Mucosa of rectum (tissue), 2 donors: Measurements from ENCODE around the gene ATP7B.

Experiments
- H3K27ac ChIP-seq, 2 donors: one replicate each; pipeline ENCODE4 v1.7.0; 2013; ENCODE audit warnings: inconsistent platforms in 2 of 2, low read depth in 2 of 2, low read length in 2 of 2
- H3K27me3 ChIP-seq, 2 donors: one replicate each; pipeline ENCODE4 v1.7.0; 2013; ENCODE audit warnings: low read length in 2 of 2; ENCODE audit not compliant: control insufficient read depth in 2 of 2, insufficient read depth in 2 of 2
- H3K36me3 ChIP-seq, 2 donors: one replicate each; pipeline ENCODE4 v1.7.0; 2013; ENCODE audit warnings: low read length in 2 of 2; ENCODE audit not compliant: control insufficient read depth in 2 of 2, insufficient read depth in 2 of 2
- H3K4me1 ChIP-seq, 2 donors: one replicate each; pipeline ENCODE4 v1.7.0; 2013; ENCODE audit warnings: low read length in 2 of 2, mild to moderate bottlenecking in 1 of 2; ENCODE audit not compliant: control insufficient read depth in 2 of 2, insufficient read depth in 2 of 2
- H3K4me3 ChIP-seq, 2 donors: one replicate each; pipeline ENCODE4 v1.7.0; 2013; ENCODE audit warnings: low read length in 2 of 2
- H3K9ac ChIP-seq, 2 donors: one replicate each; pipeline ENCODE4 v1.7.0; 2013; ENCODE audit warnings: low read length in 2 of 2, low read depth in 1 of 2, mild to moderate bottlenecking in 1 of 2
- H3K9me3 ChIP-seq, 2 donors: one replicate each; pipeline ENCODE4 v1.7.0; 2013; ENCODE audit warnings: low read length in 2 of 2; ENCODE audit not compliant: control insufficient read depth in 2 of 2
- donor health status: healthy.
- donor health status: Normal muscosa, but diverticular disease.

The ATP7B gene

GRCh38 chr13:51981355-51981754 is 29.9 kb downstream of the ATP7B start:
- H3K27ac ChIP-seq, result no peak overlapping the region
- no peak overlapping the region for H3K9ac ChIP-seq
- no peaks in the 10 kb centered on the region for H3K27me3 ChIP-seq
- no peaks in the 10 kb centered on the region for H3K4me1 ChIP-seq
- no peaks in the 10 kb centered on the region for H3K36me3 ChIP-seq
- H3K9me3 ChIP-seq, result no peaks in the 10 kb centered on the region
- H3K4me3 ChIP-seq, result no peak overlapping the region

DNA sequence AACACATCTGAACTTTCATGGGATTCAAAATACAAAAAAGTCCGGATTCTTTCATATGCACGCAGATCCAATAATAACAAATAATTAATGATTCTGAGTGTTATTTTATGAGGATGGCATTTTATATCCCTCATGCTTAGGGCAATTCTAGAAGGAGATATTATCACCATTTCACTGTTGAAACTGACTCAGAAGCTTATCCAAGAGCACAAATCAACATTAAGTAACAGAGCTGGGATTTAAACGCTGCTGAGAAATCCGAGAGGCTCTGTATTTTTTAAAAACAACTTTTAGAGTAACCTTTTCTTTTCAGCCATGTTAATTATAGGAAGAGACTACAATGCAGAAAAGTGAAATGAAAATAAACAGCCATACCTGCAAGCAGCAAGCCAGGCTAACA is 30.3 kb downstream of the ATP7B start:
- Histone ChIP-seq H3K9me3 (no peaks in the 10 kb centered on the region), H3K4me1 (no peaks in the 10 kb centered on the region), H3K9ac (no peak overlapping the region), H3K27ac (no peak overlapping the region), H3K27me3 (no peaks in the 10 kb centered on the region), H3K4me3 (no peak overlapping the region), H3K36me3 (no peaks in the 10 kb centered on the region)

- Histone ChIP-seq H3K36me3 (no peaks in the 10 kb centered on the region), H3K9ac (no peak overlapping the region), H3K4me1 (no peaks in the 10 kb centered on the region), H3K4me3 (no peak overlapping the region), H3K27ac (peak overlapping the region in 1 of 2 donors; percentile 52), H3K9me3 (no peaks in the 10 kb centered on the region), H3K27me3 (no peaks in the 10 kb centered on the region)
Observed at GRCh38 chr13:51978796-51979556, 32.3 kb downstream of the ATP7B start.

GRCh38 chr13:51977625-51978024 is 33.6 kb downstream of the ATP7B start:
- Histone ChIP-seq H3K9ac (no peak overlapping the region), H3K27me3 (no peaks in the 10 kb centered on the region), H3K9me3 (no peaks in the 10 kb centered on the region), H3K36me3 (no peaks in the 10 kb centered on the region), H3K4me1 (no peaks in the 10 kb centered on the region), H3K27ac (no peak overlapping the region), H3K4me3 (no peak overlapping the region)

DNA sequence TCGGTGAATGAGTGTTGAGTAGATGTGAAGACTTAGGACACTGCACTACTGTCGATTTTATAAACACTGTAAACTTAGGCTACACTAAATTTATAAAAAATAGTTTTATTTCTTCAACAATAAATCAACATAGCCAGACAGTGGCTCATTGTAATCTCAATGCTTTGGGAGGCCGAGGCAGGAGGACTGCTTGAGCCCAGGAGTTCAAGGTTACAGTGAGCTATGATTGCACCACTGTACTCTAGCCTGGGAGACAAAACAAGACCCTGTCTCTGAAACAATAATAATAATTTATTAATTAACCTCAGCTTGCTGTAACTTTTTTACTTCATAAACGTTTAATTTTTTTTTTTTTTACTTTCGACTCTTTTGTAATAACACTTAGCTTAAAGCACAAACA is 34.4 kb downstream of the ATP7B start:
- no peaks in the 10 kb centered on the region for H3K36me3 ChIP-seq
- H3K27ac ChIP-seq, result no peak overlapping the region
- no peak overlapping the region for H3K9ac ChIP-seq
- no peaks in the 10 kb centered on the region for H3K9me3 ChIP-seq
- H3K4me1 ChIP-seq, result no peaks in the 10 kb centered on the region
- no peaks in the 10 kb centered on the region for H3K27me3 ChIP-seq
- H3K4me3 ChIP-seq, result no peak overlapping the region

GRCh38 chr13:51976423-51976822 is 34.8 kb downstream of the ATP7B start:
- Histone ChIP-seq H3K9ac (no peak overlapping the region), H3K36me3 (no peaks in the 10 kb centered on the region), H3K4me3 (no peak overlapping the region), H3K4me1 (no peaks in the 10 kb centered on the region), H3K27me3 (no peaks in the 10 kb centered on the region), H3K9me3 (no peaks in the 10 kb centered on the region), H3K27ac (no peak overlapping the region)

- no peak overlapping the region for H3K27ac ChIP-seq
- no peaks in the 10 kb centered on the region for H3K9me3 ChIP-seq
- no peak overlapping the region for H3K4me3 ChIP-seq
- H3K27me3 ChIP-seq, result no peaks in the 10 kb centered on the region
- H3K36me3 ChIP-seq, result no peaks in the 10 kb centered on the region
- H3K9ac ChIP-seq, result no peak overlapping the region
- H3K4me1 ChIP-seq, result no peaks in the 10 kb centered on the region
Observed at GRCh38 chr13:51974482-51974881, 36.8 kb downstream of the ATP7B start.

- Histone ChIP-seq H3K27me3 (no peaks in the 10 kb centered on the region), H3K27ac (no peak overlapping the region), H3K9me3 (no peaks in the 10 kb centered on the region), H3K9ac (no peak overlapping the region), H3K4me3 (no peak overlapping the region), H3K4me1 (no peaks in the 10 kb centered on the region), H3K36me3 (peaks cover 0 to 4% of the 10 kb centered on the region in 2 donors)
Observed at GRCh38 chr13:51971520-51972426, 39.5 kb downstream of the ATP7B start.

DNA sequence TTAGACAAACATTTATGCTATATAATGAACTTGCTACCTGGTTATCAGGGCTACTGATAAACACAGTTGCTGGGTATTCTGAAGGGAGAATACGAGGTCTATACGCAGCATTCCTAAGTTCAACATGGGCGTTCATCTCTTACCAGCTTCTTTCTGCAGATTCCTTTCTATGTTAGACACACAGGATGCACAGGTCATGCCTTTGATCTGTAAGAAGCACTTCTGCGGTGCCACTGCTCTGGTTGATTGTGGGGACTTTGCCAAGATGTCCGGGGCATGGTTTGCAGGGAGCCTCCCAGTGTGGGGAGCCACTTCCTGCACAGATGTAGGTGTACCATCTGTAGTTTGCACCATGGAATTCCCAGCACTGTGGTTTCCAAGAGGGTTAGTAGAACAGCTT is 40.9 kb downstream of the ATP7B start:
- Histone ChIP-seq H3K27ac (no peak overlapping the region), H3K4me1 (no peaks in the 10 kb centered on the region), H3K36me3 (peaks cover 4 to 7% of the 10 kb centered on the region in 2 donors), H3K4me3 (no peak overlapping the region), H3K9ac (no peak overlapping the region), H3K9me3 (no peaks in the 10 kb centered on the region), H3K27me3 (no peaks in the 10 kb centered on the region)
